ENCODE data around the gene JAK3.

Gene JAK3

GRCh38 chr19:17836530-17836929, 11.3 kb downstream of the JAK3 start:
- Histone ChIP-seq H3K9me3 (ENCODE audit: low read depth, low read length) (no peaks in the 10 kb centered on the region), H3K4me3 (no peak overlapping the region), H3K27ac (no peak overlapping the region), H3K36me3 (ENCODE audit: insufficient read depth, low read length) (no peaks in the 10 kb centered on the region), H3K9ac (ENCODE audit: insufficient read length) (no peak overlapping the region)
- no peak for DNase-seq (ENCODE audit: low read depth, low spot score)
- TF ChIP-seq FOXP2 (optimal IDR thresholded peaks at IDR 0.05; ENCODE audit: control extremely low read depth, extremely low read length, insufficient read depth) (no peak), POLR2AphosphoS5 (IDR thresholded peaks at IDR 0.05; ENCODE audit: borderline replicate concordance, low read depth, low read length) (no peak), EZH2 (IDR thresholded peaks at IDR 0.05) (no peak)

GRCh38 chr19:17835182-17836006, 12.4 kb downstream of the JAK3 start:
- Histone ChIP-seq H3K4me3 (no peak overlapping the region), H3K36me3 (ENCODE audit: insufficient read depth, low read length) (no peaks in the 10 kb centered on the region), H3K9me3 (ENCODE audit: low read depth, low read length) (no peaks in the 10 kb centered on the region), H3K27ac (no peak overlapping the region), H3K9ac (ENCODE audit: insufficient read length) (no peak overlapping the region)
- TF ChIP-seq FOXP2 (optimal IDR thresholded peaks at IDR 0.05; ENCODE audit: control extremely low read depth, extremely low read length, insufficient read depth) (no peak), EZH2 (IDR thresholded peaks at IDR 0.05) (no peak), POLR2AphosphoS5 (IDR thresholded peaks at IDR 0.05; ENCODE audit: borderline replicate concordance, low read depth, low read length) (no peak)
- DNase-seq (ENCODE audit: low read depth, low spot score), result no peak

- TF ChIP-seq FOXP2 (optimal IDR thresholded peaks at IDR 0.05; ENCODE audit: control extremely low read depth, extremely low read length, insufficient read depth) (no peak), POLR2AphosphoS5 (IDR thresholded peaks at IDR 0.05; ENCODE audit: borderline replicate concordance, low read depth, low read length) (no peak), EZH2 (IDR thresholded peaks at IDR 0.05) (no peak)
Measured at GRCh38 chr19:17834350-17835181, 13.2 kb downstream of the JAK3 start.

GRCh38 chr19:17832443-17833208, 15.2 kb downstream of the JAK3 start:
- Histone ChIP-seq H3K9ac (ENCODE audit: insufficient read length) (no peak overlapping the region), H3K27ac (no peak overlapping the region), H3K9me3 (ENCODE audit: low read depth, low read length) (no peaks in the 10 kb centered on the region), H3K36me3 (ENCODE audit: insufficient read depth, low read length) (no peaks in the 10 kb centered on the region), H3K4me3 (no peak overlapping the region)
- TF ChIP-seq POLR2AphosphoS5 (IDR thresholded peaks at IDR 0.05; ENCODE audit: borderline replicate concordance, low read depth, low read length), result no peak
- TF ChIP-seq FOXP2 (optimal IDR thresholded peaks at IDR 0.05; ENCODE audit: control extremely low read depth, extremely low read length, insufficient read depth), result no peak
- DNase-seq (ENCODE audit: low read depth, low spot score), result no peak

More at GRCh38 chr19:17834350-17835181, 13.2 kb downstream of the JAK3 start:
- Histone ChIP-seq H3K9ac (ENCODE audit: insufficient read length) (no peak overlapping the region), H3K9me3 (ENCODE audit: low read depth, low read length) (no peaks in the 10 kb centered on the region), H3K4me3 (no peak overlapping the region), H3K36me3 (ENCODE audit: insufficient read depth, low read length) (no peaks in the 10 kb centered on the region), H3K27ac (no peak overlapping the region)
- no peak for DNase-seq (ENCODE audit: low read depth, low spot score)

GRCh38 chr19:17831419-17831888, 16.3 kb downstream of the JAK3 start:
- no peak overlapping the region for H3K9ac ChIP-seq (ENCODE audit: insufficient read length)

GRCh38 chr19:17830567-17831418, 17.0 kb downstream of the JAK3 start:
- Histone ChIP-seq H3K27ac (no peak overlapping the region), H3K4me3 (no peak overlapping the region), H3K9me3 (ENCODE audit: low read depth, low read length) (no peaks in the 10 kb centered on the region), H3K36me3 (ENCODE audit: insufficient read depth, low read length) (no peaks in the 10 kb centered on the region), H3K9ac (ENCODE audit: insufficient read length) (no peak overlapping the region)
- no peak for TF ChIP-seq POLR2AphosphoS5 (IDR thresholded peaks at IDR 0.05; ENCODE audit: borderline replicate concordance, low read depth, low read length)
- TF ChIP-seq FOXP2 (optimal IDR thresholded peaks at IDR 0.05; ENCODE audit: control extremely low read depth, extremely low read length, insufficient read depth), result no peak
- no peak for TF ChIP-seq EZH2 (IDR thresholded peaks at IDR 0.05)
- DNase-seq (ENCODE audit: low read depth, low spot score), result no peak

More at GRCh38 chr19:17831419-17831888, 16.3 kb downstream of the JAK3 start:
- DNase-seq (ENCODE audit: low read depth, low spot score), result no peak
- Histone ChIP-seq H3K9me3 (ENCODE audit: low read depth, low read length) (no peaks in the 10 kb centered on the region), H3K4me3 (no peak overlapping the region), H3K36me3 (ENCODE audit: insufficient read depth, low read length) (no peaks in the 10 kb centered on the region), H3K27ac (no peak overlapping the region)
- no peak for TF ChIP-seq FOXP2 (optimal IDR thresholded peaks at IDR 0.05; ENCODE audit: control extremely low read depth, extremely low read length, insufficient read depth)

- TF ChIP-seq EZH2 (IDR thresholded peaks at IDR 0.05), result no peak
- Histone ChIP-seq H3K9me3 (ENCODE audit: low read depth, low read length) (no peaks in the 10 kb centered on the region), H3K36me3 (ENCODE audit: insufficient read depth, low read length) (no peaks in the 10 kb centered on the region), H3K9ac (ENCODE audit: insufficient read length) (no peak overlapping the region), H3K27ac (no peak overlapping the region), H3K4me3 (no peak overlapping the region)
- DNase-seq (ENCODE audit: low read depth, low spot score), result no peak
Measured at GRCh38 chr19:17829855-17830566, 17.8 kb downstream of the JAK3 start.

All from SK-N-MC (cell line).